ENCODE measurements around the gene RNFT2.

DNA sequence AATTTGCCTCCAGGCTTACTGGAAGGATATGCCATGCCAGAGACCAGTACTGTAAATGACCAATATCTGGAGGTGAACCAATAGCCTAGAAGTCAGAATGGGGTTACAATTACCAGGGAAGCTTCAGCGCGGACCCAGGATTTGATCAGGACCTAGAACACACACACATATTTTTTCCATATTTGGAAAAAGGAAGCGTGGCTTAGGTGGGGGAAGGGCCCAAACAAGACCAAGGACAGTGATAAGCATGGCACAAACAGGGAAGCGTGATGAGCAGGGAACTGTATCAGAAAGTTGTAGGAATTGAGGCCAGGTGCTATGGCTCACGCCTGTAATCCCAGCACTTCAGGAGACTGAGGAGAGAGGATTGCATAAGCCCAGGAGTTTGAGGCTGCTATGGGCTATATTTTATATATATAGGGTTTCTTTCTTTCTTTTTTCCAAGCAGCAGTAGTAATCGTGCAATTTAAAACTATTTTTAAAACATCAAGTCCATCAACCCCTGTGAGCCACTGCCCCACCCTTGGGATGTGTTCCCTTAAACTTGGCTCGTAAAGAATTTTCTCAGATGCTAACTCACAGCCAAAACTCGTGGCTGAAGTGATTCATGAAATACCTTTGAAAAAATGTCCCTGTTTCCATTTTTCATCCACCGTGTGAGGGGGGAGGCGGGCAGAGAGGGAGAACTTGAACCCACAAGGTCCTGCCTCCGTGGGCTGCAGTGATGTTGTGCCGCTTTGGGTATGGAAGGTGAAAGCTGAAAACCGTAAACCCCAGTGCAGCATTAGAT is 126.5 kb downstream of the RNFT2 start:
- TF ChIP-seq, protein P1, sequence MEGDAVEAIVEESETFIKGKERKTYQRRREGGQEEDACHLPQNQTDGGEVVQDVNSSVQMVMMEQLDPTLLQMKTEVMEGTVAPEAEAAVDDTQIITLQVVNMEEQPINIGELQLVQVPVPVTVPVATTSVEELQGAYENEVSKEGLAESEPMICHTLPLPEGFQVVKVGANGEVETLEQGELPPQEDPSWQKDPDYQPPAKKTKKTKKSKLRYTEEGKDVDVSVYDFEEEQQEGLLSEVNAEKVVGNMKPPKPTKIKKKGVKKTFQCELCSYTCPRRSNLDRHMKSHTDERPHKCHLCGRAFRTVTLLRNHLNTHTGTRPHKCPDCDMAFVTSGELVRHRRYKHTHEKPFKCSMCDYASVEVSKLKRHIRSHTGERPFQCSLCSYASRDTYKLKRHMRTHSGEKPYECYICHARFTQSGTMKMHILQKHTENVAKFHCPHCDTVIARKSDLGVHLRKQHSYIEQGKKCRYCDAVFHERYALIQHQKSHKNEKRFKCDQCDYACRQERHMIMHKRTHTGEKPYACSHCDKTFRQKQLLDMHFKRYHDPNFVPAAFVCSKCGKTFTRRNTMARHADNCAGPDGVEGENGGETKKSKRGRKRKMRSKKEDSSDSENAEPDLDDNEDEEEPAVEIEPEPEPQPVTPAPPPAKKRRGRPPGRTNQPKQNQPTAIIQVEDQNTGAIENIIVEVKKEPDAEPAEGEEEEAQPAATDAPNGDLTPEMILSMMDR (IDR thresholded peaks at IDR 0.05 in 4 of 5, conservative IDR thresholded peaks at IDR 0.05 in 1 of 5) = no peak
- no peak for TF ChIP-seq POLR2A (IDR thresholded peaks at IDR 0.05)
